SK-N-SH (cell line): Measurements from ENCODE around the gene MRPL55. TPM values are rescaled to one million over a fixed set of nuclear protein-coding genes. Genes with fewer than 3 reads are reported as not detected.

Experiments
- CTCF ChIA-PET: fragments of 300-600, 350-600 bp; formaldehyde crosslinking; extraction: SDS; loops from one replicate; lab custom pipeline; 2021; lab: Yijun Ruan, JAX
- POLR2A ChIA-PET: fragments of 350-600 bp; sonication (Branson Sonifier 250); formaldehyde crosslinking; extraction: SDS; loops from one replicate; lab custom pipeline; 2020; ENCODE audit warnings: antibody characterized with exemption, inconsistent platforms; lab: Yijun Ruan, JAX
- DNase-seq: peaks from one replicate; pipeline ENCODE4 v3.0.0; 2012
- H2AFZ ChIP-seq: fragments of 200-600 bp; sonication (generic); 2 replicates; pipeline ENCODE4 v1.8.1; 2016; ENCODE audit warnings: antibody characterized with exemption, mild to moderate bottlenecking, low read depth
- H3F3A ChIP-seq: fragments of 200-600 bp; sonication (generic); replicated peaks from 2 replicates; pipeline ENCODE3; 2016; ENCODE audit warnings: antibody characterized with exemption, mild to moderate bottlenecking; ENCODE audit not compliant: insufficient read depth
- H3K27ac ChIP-seq, 2 experiments: fragments of 200-500 bp in 1 of 2; fragments of 200-600 bp in 1 of 2; sonication (Bioruptor generic) in 1 of 2; sonication (generic), shearing (Covaris generic) in 1 of 2; 2 replicates each; pipeline versions ENCODE4 v1.5.1 to v1.6.1; 2014 to 2016; ENCODE audit warnings: low read depth in 2 of 2, inconsistent platforms in 1 of 2, low read length in 1 of 2, mild to moderate bottlenecking in 1 of 2, mixed read lengths in 1 of 2
- H3K27me3 ChIP-seq: fragments of 200-600 bp; sonication (generic), shearing (Covaris generic); 2 replicates; pipeline ENCODE4 v1.6.1; 2016; ENCODE audit warnings: mixed run types; ENCODE audit not compliant: insufficient read depth
- H3K36me3 ChIP-seq, 2 experiments: fragments of 200-500 bp in 1 of 2; fragments of 200-600 bp in 1 of 2; sonication (Bioruptor generic) in 1 of 2; sonication (generic) in 1 of 2; replicated peaks in 1 of 2; 2 replicates each; pipeline versions ENCODE3 to v1.5.1; 2014 to 2016; ENCODE audit warnings: low read length in 1 of 2, mild to moderate bottlenecking in 1 of 2; ENCODE audit not compliant: insufficient read depth in 2 of 2, control insufficient read depth in 1 of 2
- H3K4me1 ChIP-seq, 2 experiments: fragments of 200-500 bp in 1 of 2; fragments of 200-600 bp in 1 of 2; sonication (Bioruptor generic) in 1 of 2; sonication (generic), shearing (Covaris generic) in 1 of 2; 2 replicates each; pipeline versions ENCODE4 v1.5.1 to v1.6.1; 2014 to 2016; ENCODE audit warnings: low read depth in 1 of 2, low read length in 1 of 2, mixed run types in 1 of 2; ENCODE audit not compliant: insufficient read depth in 2 of 2, control insufficient read depth in 1 of 2
- H3K4me2 ChIP-seq: fragments of 200-600 bp; sonication (generic), shearing (Covaris generic); 2 replicates; pipeline ENCODE4 v1.6.1; 2017; ENCODE audit warnings: mixed run types
- H3K4me3 ChIP-seq, 2 experiments: fragments of 200-500 bp in 1 of 2; fragments of 200-600 bp in 1 of 2; sonication (Bioruptor generic) in 1 of 2; sonication (generic), shearing (Covaris generic) in 1 of 2; 2 replicates each; pipeline versions ENCODE4 v1.5.1 to v1.8.1; 2014 to 2016; ENCODE audit warnings: low read depth in 2 of 2, inconsistent platforms in 1 of 2, low read length in 1 of 2, mild to moderate bottlenecking in 1 of 2, mixed read lengths in 1 of 2, moderate library complexity in 1 of 2
- H3K79me2 ChIP-seq: fragments of 200-600 bp; sonication (generic); 2 replicates; pipeline ENCODE4 v1.8.1; 2017; ENCODE audit warnings: mild to moderate bottlenecking; ENCODE audit not compliant: insufficient read depth
- H3K9ac ChIP-seq: fragments of 200-600 bp; sonication (generic); 2 replicates; pipeline ENCODE4 v1.6.1; 2017; ENCODE audit warnings: mixed run types
- H3K9me2 ChIP-seq: fragments of 200-600 bp; sonication (generic); 2 replicates; pipeline ENCODE4 v1.6.1; 2017; ENCODE audit warnings: mixed run types
- H3K9me3 ChIP-seq: fragments of 200-600 bp; sonication (generic); 2 replicates; pipeline ENCODE4 v1.6.1; 2017; ENCODE audit warnings: mixed run types, mild to moderate bottlenecking, moderate library complexity
- H4K20me1 ChIP-seq: fragments of 200-600 bp; sonication (generic); 2 replicates; pipeline ENCODE4 v1.6.1; 2017; ENCODE audit warnings: mild to moderate bottlenecking, mixed run types; ENCODE audit not compliant: insufficient read depth
- CHD2 ChIP-seq: fragments of 150-350 bp; IDR thresholded peaks from 2 replicates; pipeline ENCODE4 v1.6.1; 2018; ENCODE audit warnings: low read length; ENCODE audit not compliant: partially characterized antibody
- EZH2phosphoT487 ChIP-seq: fragments of 200-600 bp; sonication (generic); IDR thresholded peaks from 2 replicates; pipeline ENCODE4 v1.6.1; 2017; ENCODE audit warnings: low read depth, mixed run types, mild to moderate bottlenecking, antibody characterized with exemption, moderate library complexity, borderline replicate concordance
- FOXJ3 ChIP-seq: sonication (generic); formaldehyde crosslinking; IDR thresholded peaks from 2 replicates; pipeline ENCODE4 v1.5.1; 2020; ENCODE audit warnings: mild to moderate bottlenecking, missing genetic modification reagents
- FOXM1 ChIP-seq: IDR thresholded peaks from 2 replicates; pipeline ENCODE4 v1.4.0; 2012; ENCODE audit warnings: low read depth, mild to moderate bottlenecking
- GATA2 ChIP-seq: sonication (generic); formaldehyde crosslinking; IDR thresholded peaks from 2 replicates; pipeline ENCODE4 v1.5.0; 2020; ENCODE audit warnings: mild to moderate bottlenecking, missing genetic modification reagents
- JUND ChIP-seq: IDR thresholded peaks from 2 replicates; pipeline ENCODE4 v1.4.0; 2012
- MAX ChIP-seq: IDR thresholded peaks from 2 replicates; pipeline ENCODE4 v1.4.0; 2012; ENCODE audit warnings: low read depth
- MEF2A ChIP-seq: IDR thresholded peaks from 2 replicates; pipeline ENCODE4 v1.4.0; 2012; ENCODE audit warnings: low read depth, borderline replicate concordance
- MXI1 ChIP-seq: IDR thresholded peaks from 2 replicates; pipeline ENCODE4 v1.6.1; 2012; ENCODE audit warnings: mild to moderate bottlenecking, low read depth, low read length, improper control_type of control experiment
- PBX3 ChIP-seq: IDR thresholded peaks from 2 replicates; pipeline ENCODE4; 2012
- RAD21 ChIP-seq: IDR thresholded peaks from 2 replicates; pipeline ENCODE4 v1.6.1; 2012; ENCODE audit warnings: mild to moderate bottlenecking, low read length
- RCOR1 ChIP-seq: fragments of 150-350 bp; IDR thresholded peaks from 2 replicates; pipeline ENCODE4 v1.6.1; 2017; ENCODE audit warnings: antibody characterized with exemption, low read length
- REST ChIP-seq: IDR thresholded peaks from 2 replicates; pipeline ENCODE4 v1.6.1; 2012; ENCODE audit warnings: mild to moderate bottlenecking, low read depth, low read length, moderate library complexity
- RFX5 ChIP-seq: IDR thresholded peaks from 2 replicates; pipeline ENCODE4 v1.6.1; 2012; ENCODE audit warnings: mild to moderate bottlenecking, improper control_type of control experiment, low read length
- RXRA ChIP-seq: IDR thresholded peaks from 2 replicates; pipeline ENCODE4 v1.4.0; 2012; ENCODE audit warnings: low read depth, mild to moderate bottlenecking, borderline replicate concordance
- SIN3A ChIP-seq: IDR thresholded peaks from 2 replicates; pipeline ENCODE4 v1.6.1; 2012; ENCODE audit warnings: low read depth, mild to moderate bottlenecking, low read length, moderate library complexity, borderline replicate concordance
- SMC3 ChIP-seq: IDR thresholded peaks from 2 replicates; pipeline ENCODE4 v1.6.1; 2012; ENCODE audit warnings: low read depth, low read length, improper control_type of control experiment
- TCF12 ChIP-seq: IDR thresholded peaks from 2 replicates; pipeline ENCODE4 v1.4.0; 2012
- TEAD4 ChIP-seq: IDR thresholded peaks from 2 replicates; pipeline ENCODE4 v1.4.0; 2012; ENCODE audit warnings: mild to moderate bottlenecking, borderline replicate concordance; ENCODE audit not compliant: insufficient read depth
- ZBTB33 ChIP-seq: IDR thresholded peaks from 2 replicates; pipeline ENCODE4 v1.4.0; 2012; ENCODE audit warnings: low read depth, borderline replicate concordance
- WGBS: methylation state at CpG from one replicate; pipeline ENCODE4 v1.1.6; 2017; ENCODE audit warnings: low lambda C conversion rate; 5-methylcytosine and 5-hydroxymethylcytosine counted together
- polyA plus RNA-seq, 3 experiments: library from polyadenylated mRNA; depleted of rRNA; stranded (reverse); fragments of >200 nt; gene quantifications; 2 replicates each; pipeline ENCODE4 v1.2.3, GENCODE V29; 2012

The MRPL55 gene
- polyA plus RNA-seq, 1 of the 3 experiments (the other 2 are of a cell fraction) = 75.3 TPM

- TF ChIP-seq FOXM1 (no peak), RXRA (no peak), MXI1 (no peak), TEAD4 (no peak), MEF2A (no peak), RFX5 (no peak), SIN3A (no peak), TCF12 (no peak), EZH2phosphoT487 (no peak), REST (no peak), JUND (no peak), FOXJ3 (CRISPR knock-in tag) (no peak), CHD2 (no peak), PBX3 (no peak), ZBTB33 (no peak), GATA2 (CRISPR knock-in tag) (no peak), MAX (no peak), RAD21 (no peak), RCOR1 (no peak), SMC3 (no peak)
- H3K79me2 ChIP-seq = no peaks in the 10 kb centered on the region; the same call in 1 of the 2 replicates
- H3K4me3 ChIP-seq = no peak overlapping the region
- H3K27ac ChIP-seq = no peak overlapping the region
- peaks cover 3% of the 10 kb centered on the region for H3F3A ChIP-seq
- H4K20me1 ChIP-seq = no peaks in the 10 kb centered on the region
- no peaks in the 10 kb centered on the region for H3K9me2 ChIP-seq
- peaks cover 13% of the 10 kb centered on the region for H3K9me3 ChIP-seq
- H3K36me3 ChIP-seq = no peaks in the 10 kb centered on the region
- no peak overlapping the region for H2AFZ ChIP-seq
- H3K9ac ChIP-seq = no peak overlapping the region
- CTCF ChIA-PET = no interaction called here
- no peak for DNase-seq
- POLR2A ChIA-PET = no interaction called here
- 89% methylated on average over 4 of the region's 4 CpGs for WGBS
- H3K4me2 ChIP-seq = no peak overlapping the region
- H3K27me3 ChIP-seq = no peaks in the 10 kb centered on the region
- H3K4me1 ChIP-seq = no peaks in the 10 kb centered on the region
Measured at GRCh38 chr1:228117335-228117734, 8.2 kb upstream of the MRPL55 start.
